HG02970 (cell line): ENCODE measurements around the gene ZNG1A.
"Not testable (repeated sequence)": the region's sequence is repeated elsewhere in the genome, so short reads cannot be mapped to it uniquely, and the experiment has no call there.

Source experiments
- ATAC-seq: cut with Tn5 transposase; IDR thresholded peaks from one replicate; pipeline ENCODE4 v1.9.1; 2021; ENCODE audit warnings: mild to moderate bottlenecking, moderate library complexity, moderate number of reproducible peaks; ENCODE audit not compliant: unreplicated experiment, low FRiP score

ZNG1A gene

GRCh38 chr9:199601-200000, 20.7 kb upstream of the ZNG1A start:
- not testable (repeated sequence) for ATAC-seq

DNA sequence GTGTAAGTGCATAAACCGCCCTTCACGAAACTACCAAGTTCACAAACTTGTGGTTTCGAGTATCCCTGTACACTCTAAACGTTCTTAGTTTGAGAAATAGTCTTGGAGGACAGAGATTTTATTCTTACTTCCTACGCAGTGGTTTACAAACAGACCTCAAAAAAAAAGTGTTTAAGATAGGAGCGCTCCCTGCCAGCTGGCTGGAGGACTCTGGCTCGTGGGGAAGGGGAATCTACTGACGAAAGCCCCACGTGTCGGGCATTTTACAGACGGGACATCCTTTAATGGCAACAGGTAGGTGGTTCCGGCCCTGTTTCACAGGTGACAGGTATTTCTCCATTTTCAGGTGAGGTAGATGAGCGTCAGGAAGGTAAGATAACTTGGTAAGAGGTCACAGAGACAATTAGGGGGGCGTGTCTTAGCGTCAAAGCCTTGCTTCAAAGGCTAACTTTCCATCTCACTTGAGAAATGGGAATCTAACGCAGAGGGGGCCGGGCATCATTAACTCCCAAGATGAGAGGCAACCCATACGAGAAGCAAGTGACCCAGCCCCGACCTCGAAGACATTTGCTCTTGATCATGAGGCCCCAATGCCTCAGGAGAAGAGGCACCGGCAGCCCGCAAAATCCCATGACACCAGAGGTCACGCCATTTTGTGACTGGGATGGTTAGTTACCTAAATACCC, 573 bp downstream of the ZNG1A start:
- ATAC-seq = not testable (repeated sequence)

DNA sequence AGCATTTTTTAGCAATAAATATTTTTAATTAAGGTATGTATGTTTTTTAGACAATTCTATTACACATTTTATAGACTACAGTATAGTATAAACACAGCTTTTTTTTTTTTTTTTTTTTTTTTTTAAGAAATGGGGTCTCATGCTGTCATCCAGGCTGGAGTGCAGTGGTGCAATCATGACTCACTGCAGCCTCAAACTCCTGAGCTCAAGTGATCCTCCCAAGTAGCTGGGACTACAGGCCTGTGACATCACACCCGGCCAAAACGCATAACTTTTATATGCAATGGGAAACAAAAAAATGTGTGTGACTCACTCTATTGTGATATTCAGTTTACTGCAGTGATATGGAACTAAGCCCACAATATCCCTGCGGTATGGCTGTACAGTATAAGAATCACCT, 9.1 kb downstream of the ZNG1A start:
- not testable (repeated sequence) for ATAC-seq

GRCh38 chr9:159871-160270, 19.0 kb downstream of the ZNG1A start:
- not testable (repeated sequence) for ATAC-seq

DNA sequence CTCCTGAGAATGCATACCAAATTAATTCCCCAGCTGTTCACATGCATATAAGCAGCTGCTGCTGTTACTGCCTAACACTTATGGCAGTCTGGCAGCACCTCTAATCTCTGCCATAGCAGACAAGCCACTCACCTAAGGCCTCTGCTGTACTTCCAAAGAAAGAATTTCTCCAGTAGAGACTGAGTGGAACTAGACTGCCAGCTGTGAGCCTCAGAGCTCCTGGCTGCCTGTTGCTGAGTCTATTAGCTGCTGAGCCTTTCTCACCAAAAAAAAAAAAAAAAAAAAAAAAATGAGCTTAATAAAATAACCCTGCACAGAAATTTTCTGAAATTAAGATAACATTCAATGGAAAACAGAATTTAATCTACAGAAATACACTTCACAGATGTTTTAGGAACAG, 27.7 kb downstream of the ZNG1A start:
- ATAC-seq = not testable (repeated sequence)

DNA sequence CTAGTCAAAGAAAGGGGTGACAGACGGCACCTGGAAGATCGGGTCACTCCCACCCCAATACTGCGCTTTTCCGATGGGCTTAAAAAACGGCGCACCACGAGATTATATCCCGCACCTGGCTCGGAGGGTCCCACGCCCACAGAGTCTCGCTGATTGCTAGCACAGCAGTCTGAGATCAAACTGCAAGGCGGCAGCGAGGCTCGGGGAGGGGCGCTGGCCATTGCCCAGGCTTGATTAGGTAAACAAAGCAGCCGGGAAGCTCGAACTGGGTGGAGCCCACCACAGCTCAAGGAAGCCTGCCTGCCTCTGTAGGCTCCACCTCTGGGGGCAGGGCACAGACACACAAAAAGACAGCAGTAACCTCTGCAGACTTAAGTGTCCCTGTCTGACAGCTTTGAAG, 39.0 kb downstream of the ZNG1A start:
- ATAC-seq = not testable (repeated sequence)

- ATAC-seq = not testable (repeated sequence)
These were observed 60.8 kb downstream of the ZNG1A start, which contains the start of gene FOXD4 for GRCh38 chr9:117995-118467. Gene FOXD4 (minus strand): TSS chr9:118417. CDS start chr9:118119, 298 bp downstream.

- ATAC-seq = not testable (repeated sequence)
These were observed 61.5 kb downstream of the ZNG1A start for GRCh38 chr9:117144-117994.

GRCh38 chr9:116239-117077, 62.4 kb downstream of the ZNG1A start:
- not testable (repeated sequence) for ATAC-seq

GRCh38 chr9:115118-115451, 63.8 kb downstream of the ZNG1A start:
- ATAC-seq = not testable (repeated sequence)

DNA sequence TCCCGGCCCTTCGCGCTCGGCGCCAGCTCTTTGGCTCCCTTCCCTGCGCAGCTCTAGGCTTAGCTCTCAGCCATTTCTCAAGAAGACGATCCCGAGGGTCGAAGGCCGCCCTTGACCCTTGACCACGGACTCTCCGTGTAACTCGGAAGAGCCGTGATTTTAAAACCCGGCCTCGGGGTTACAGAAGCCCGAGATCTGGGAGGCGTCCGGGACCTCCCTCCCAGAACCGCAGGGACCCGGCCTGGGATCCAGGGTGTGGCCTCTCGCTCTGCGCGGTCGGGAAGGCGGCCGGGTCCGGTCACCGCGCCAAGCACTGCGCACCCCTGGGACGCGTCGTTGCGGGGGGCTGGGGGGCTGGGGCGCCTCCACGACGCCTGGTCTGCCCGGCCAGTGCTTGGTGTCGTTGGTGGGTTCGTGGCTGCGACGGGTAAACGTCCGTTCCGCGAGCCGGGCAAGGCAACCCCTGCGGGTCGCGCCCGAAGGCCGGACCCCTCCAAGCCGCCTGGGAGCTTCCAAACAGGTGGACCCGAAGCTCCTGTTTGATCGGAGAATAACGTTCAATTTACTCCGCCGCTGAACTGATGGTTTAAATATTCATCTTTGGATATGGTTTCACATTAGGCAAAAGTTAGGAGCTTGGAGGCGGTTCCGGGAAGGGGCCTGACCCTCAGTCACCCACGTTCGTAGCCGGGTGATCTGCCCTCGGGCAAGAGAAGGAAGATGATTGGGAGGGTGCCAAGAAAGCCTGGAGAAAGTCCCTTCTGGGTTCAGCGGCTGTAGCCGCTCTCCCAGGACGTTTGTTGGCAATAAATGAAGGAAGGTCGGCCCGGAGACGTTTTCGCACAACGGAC, 64.4 kb downstream of the ZNG1A start:
- ATAC-seq = not testable (repeated sequence)

DNA sequence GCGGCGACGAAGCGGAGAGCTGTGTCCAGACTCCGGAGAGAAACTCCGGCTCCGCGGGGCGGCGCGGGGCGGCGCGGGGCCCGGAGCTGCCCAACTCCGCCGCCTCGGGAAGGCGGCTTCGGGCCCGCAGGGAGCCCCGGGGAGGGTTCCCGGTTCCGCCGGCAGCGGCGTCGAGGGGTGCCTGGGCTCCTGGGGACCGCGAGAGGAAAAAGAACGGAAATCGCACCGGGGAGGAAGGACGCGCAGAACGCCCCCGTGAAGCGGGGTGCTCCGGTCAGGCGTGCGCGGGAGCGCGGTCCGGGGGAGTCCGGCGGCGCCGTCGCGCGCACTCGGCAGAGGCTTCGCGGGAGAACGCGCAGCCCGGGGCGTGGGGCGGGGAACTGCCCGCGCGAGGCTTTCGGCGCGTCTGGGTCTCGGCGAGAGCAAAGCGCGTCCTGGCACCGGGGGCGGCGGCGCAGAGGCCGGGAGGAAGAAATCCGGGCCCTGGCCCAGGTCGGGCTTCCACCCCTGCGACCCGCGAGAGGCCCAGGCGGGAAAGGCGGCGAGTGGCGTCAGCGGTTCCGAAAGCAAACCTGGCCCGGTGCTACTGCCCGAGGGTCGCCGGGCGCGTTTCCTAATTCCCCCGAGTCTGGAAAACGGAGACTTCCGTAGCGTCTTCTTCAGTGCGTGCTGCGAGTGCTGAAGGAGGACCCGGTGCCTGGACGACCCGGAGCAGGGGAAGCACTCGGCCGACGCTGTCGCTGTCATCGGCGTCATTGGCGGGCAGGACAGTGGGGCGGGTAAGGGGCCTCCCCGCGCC, 65.2 kb downstream of the ZNG1A start:
- ATAC-seq = not testable (repeated sequence)

DNA sequence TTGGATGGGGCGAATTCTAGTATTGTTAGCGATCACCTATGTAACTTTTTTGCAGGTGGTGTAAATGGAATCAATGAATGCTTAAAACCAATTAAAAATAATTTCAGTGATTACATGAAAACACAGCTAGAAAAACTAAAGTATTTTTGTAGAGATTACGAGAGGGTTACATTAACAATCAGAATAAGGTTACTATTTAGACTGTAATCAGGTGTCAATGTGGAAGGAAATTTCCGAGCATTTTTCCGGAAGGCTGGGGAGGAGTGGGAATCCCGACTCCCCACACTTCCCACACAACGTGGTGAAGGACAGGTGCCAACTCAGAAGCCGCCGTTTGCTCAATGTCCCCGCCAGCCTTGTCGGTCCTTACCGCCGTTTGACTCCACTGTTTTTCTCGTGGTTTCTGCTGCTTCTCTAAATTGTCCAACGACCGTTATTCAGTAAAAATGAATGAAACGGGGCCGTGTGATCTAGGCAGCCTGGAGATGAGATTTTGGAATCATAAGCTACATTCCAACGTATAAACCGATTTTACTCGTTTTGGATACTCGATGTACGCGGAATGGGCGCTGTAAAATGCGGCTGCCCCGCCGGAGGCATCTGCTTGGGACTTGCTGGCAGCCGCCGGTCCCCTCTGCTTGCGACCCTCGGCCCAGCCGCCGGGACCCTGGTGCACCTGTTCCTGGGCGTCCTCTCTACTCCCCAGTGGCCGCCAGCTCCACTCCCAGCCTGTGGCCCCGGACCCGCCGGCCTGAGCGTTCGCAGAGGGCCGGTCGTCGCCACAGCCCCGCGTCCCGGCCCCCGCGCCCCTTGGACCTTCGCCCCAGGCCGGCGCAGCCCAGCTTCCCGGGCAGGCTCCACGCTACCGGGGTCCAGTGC, 66.0 kb downstream of the ZNG1A start:
- not testable (repeated sequence) for ATAC-seq

- not testable (repeated sequence) for ATAC-seq
These were observed 68.2 kb downstream of the ZNG1A start for GRCh38 chr9:110672-111071.

- not testable (repeated sequence) for ATAC-seq
These were observed 69.3 kb downstream of the ZNG1A start for GRCh38 chr9:109540-109939.

- ATAC-seq = not testable (repeated sequence)
These were observed 69.9 kb downstream of the ZNG1A start for GRCh38 chr9:108742-109495.

GRCh38 chr9:105991-106390, 72.9 kb downstream of the ZNG1A start:
- not testable (repeated sequence) for ATAC-seq
